ENCODE measurements around the gene DLG1.

The DLG1 gene

GRCh38 chr3:197008436-197009209 is 289.8 kb downstream of the DLG1 start:
- H3K27ac ChIP-seq: no peak overlapping the region
- DNase-seq (ENCODE audit: low read depth, low spot score): no peak

GRCh38 chr3:197007953-197008352 is 290.5 kb downstream of the DLG1 start:
- no peak overlapping the region for H3K27ac ChIP-seq
- no peak for DNase-seq (ENCODE audit: low read depth, low spot score)

- no peak for DNase-seq (ENCODE audit: low read depth, low spot score)
- no peak overlapping the region for H3K27ac ChIP-seq
Measured at GRCh38 chr3:197007296-197007940, 291.0 kb downstream of the DLG1 start.

GRCh38 chr3:197006860-197007259 is 291.6 kb downstream of the DLG1 start:
- no peak for DNase-seq (ENCODE audit: low read depth, low spot score)

GRCh38 chr3:197006446-197006845 is 292.0 kb downstream of the DLG1 start:
- H3K27ac ChIP-seq: no peak overlapping the region
- no peak for DNase-seq (ENCODE audit: low read depth, low spot score)

More at GRCh38 chr3:197006860-197007259, 291.6 kb downstream of the DLG1 start:
- no peak overlapping the region for H3K27ac ChIP-seq

- DNase-seq (ENCODE audit: low read depth, low spot score): no peak
- H3K27ac ChIP-seq: peak overlapping the region; percentile 50
Measured at GRCh38 chr3:197003461-197004385, 294.7 kb downstream of the DLG1 start.

- DNase-seq (ENCODE audit: low read depth, low spot score): no peak
- H3K27ac ChIP-seq: peak overlapping the region; percentile 50
Measured at GRCh38 chr3:197002701-197003454, 295.5 kb downstream of the DLG1 start.

- peak overlapping the region; percentile 50 for H3K27ac ChIP-seq
Measured at GRCh38 chr3:197001972-197002700, 296.3 kb downstream of the DLG1 start.

GRCh38 chr3:197001106-197001971 is 297.1 kb downstream of the DLG1 start:
- H3K27ac ChIP-seq: peak overlapping the region; percentile 50
- no peak for DNase-seq (ENCODE audit: low read depth, low spot score)

More at GRCh38 chr3:197001972-197002700, 296.3 kb downstream of the DLG1 start:
- DNase-seq (ENCODE audit: low read depth, low spot score): no peak

GRCh38 chr3:197000211-197000610 is 298.2 kb downstream of the DLG1 start:
- no peak overlapping the region for H3K27ac ChIP-seq
- no peak for DNase-seq (ENCODE audit: low read depth, low spot score)

GRCh38 chr3:196998966-196999760 is 299.2 kb downstream of the DLG1 start:
- no peak for DNase-seq (ENCODE audit: low read depth, low spot score)
- no peak overlapping the region for H3K27ac ChIP-seq

GRCh38 chr3:196997311-196997710 is 301.1 kb downstream of the DLG1 start:
- no peak for DNase-seq (ENCODE audit: low read depth, low spot score)

GRCh38 chr3:196996454-196997265 is 301.8 kb downstream of the DLG1 start:
- no peak for DNase-seq (ENCODE audit: low read depth, low spot score)
- peak overlapping the region; percentile 22 for H3K27ac ChIP-seq

More at GRCh38 chr3:196997311-196997710, 301.1 kb downstream of the DLG1 start:
- H3K27ac ChIP-seq: peak overlapping the region; percentile 22

- DNase-seq (ENCODE audit: low read depth, low spot score): no peak
- no peak overlapping the region for H3K27ac ChIP-seq
Measured at GRCh38 chr3:196995646-196996355, 302.6 kb downstream of the DLG1 start.

- no peak for DNase-seq (ENCODE audit: low read depth, low spot score)
Measured at GRCh38 chr3:196995027-196995426, 303.4 kb downstream of the DLG1 start.

GRCh38 chr3:196994056-196994455 is 304.4 kb downstream of the DLG1 start:
- no peak for DNase-seq (ENCODE audit: low read depth, low spot score)
- H3K27ac ChIP-seq: no peak overlapping the region

More at GRCh38 chr3:196995027-196995426, 303.4 kb downstream of the DLG1 start:
- H3K27ac ChIP-seq: no peak overlapping the region

All from epithelial cell of prostate (primary cell).